ENCODE measurements around the gene ABCA13.

GRCh38 chr7:48664241-48664640 lies 493.0 kb downstream of the ABCA13 start:
- TF ChIP-seq EZH2 (IDR thresholded peaks at IDR 0.05; ENCODE audit: low read length), result no peak
- no peak for TF ChIP-seq CTCF (optimal IDR thresholded peaks at IDR 0.05 in 1 of 3, IDR thresholded peaks at IDR 0.05 in 1 of 3, conservative IDR thresholded peaks at IDR 0.05 in 1 of 3; ENCODE audit: extremely low read depth in 1 of 3, insufficient read depth in 2 of 3, low read length in 3 of 3)
